ENCODE data around the gene MRPS2. TPM values are rescaled to one million over a fixed set of nuclear protein-coding genes. Genes with fewer than 3 reads are reported as not detected.

Gene MRPS2
- total RNA-seq, 2 experiments from 2014 or later = 56.4 to 57.4 TPM

DNA sequence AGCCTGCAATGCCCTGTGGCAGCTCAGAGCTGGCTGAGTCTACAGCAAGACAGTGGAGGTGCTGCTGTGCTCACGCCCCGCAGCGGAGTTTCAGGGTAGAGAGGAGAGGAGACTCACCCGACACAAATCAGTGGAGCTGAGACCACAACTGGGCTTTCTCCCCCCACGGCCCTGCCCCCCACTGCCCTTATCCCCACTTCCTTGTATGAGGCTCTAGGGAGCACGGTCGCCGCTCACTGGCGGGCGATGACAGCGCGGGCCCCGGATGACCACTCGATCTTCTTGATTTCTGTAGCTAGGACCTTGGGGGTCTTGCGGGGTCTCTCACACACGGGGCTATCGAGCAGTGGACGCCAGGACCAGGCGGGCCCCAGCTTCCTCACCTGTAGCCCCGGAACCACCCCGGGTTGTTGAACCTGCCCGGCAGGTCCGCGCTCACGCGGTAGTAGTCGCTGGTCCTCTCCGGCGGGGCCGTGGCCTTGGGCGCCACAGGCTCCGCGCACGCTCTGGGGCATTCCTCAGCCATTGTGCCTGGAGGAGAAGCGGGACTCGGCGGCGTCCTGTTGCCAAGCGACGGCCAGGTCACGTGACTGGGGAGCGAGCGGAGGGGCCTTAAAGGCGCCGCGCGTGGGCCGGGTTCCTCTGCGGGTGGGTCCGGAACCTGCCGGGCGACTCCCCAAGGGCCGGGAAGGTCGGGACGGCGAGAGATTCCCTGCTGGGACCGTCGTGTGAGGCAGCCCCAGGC, 984 bp upstream of the MRPS2 start:
- intact Hi-C loops (cut with micrococcal nuclease) = no loop called here
- Mint-ChIP-seq H3K4me1 (ENCODE audit: low read depth) (peaks cover 13% of the 10 kb centered on the region), H3K27ac (no peak overlapping the region), H3K9me3 (no peaks in the 10 kb centered on the region), H3K36me3 (ENCODE audit: low read depth) (peaks cover 29% of the 10 kb centered on the region), H3K4me3 (peak overlapping the region; percentile 85), H3K27me3 (no peaks in the 10 kb centered on the region)
- ChIA-PET POLR2A (no interaction called here), CTCF (interaction anchor here (1.3 kb wide), 1 partner anchor 18 kb away, joined by 3 read pairs; no protein-coding TSS in a partner anchor)
- DNase-seq (peak; percentile 88), ATAC-seq (peak; percentile 21)
- TF ChIP-seq, protein P1, sequence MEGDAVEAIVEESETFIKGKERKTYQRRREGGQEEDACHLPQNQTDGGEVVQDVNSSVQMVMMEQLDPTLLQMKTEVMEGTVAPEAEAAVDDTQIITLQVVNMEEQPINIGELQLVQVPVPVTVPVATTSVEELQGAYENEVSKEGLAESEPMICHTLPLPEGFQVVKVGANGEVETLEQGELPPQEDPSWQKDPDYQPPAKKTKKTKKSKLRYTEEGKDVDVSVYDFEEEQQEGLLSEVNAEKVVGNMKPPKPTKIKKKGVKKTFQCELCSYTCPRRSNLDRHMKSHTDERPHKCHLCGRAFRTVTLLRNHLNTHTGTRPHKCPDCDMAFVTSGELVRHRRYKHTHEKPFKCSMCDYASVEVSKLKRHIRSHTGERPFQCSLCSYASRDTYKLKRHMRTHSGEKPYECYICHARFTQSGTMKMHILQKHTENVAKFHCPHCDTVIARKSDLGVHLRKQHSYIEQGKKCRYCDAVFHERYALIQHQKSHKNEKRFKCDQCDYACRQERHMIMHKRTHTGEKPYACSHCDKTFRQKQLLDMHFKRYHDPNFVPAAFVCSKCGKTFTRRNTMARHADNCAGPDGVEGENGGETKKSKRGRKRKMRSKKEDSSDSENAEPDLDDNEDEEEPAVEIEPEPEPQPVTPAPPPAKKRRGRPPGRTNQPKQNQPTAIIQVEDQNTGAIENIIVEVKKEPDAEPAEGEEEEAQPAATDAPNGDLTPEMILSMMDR (IDR thresholded peaks at IDR 0.05) = no peak

DNA sequence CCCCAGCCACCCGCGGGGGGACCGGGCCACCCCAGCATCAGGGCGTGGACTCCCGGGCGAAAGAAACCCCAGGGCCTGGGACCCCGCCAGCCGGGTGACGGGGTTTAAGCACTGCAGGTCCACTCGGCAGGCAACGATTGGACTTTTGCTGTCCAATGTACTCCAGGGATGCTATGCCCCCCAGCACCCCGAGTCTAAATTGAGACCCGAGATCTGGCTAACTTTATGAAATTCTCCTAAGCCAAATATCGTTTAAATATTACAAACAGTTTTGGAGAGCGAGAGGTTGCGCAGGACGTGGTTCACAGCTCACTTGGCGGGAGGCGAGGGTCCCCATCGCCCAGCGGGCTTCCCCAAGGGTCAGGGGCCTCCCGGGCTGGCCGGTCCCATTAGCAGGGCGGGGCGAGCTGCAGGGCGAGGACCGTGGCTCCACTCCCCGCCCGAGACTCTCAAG, 384 bp upstream of the MRPS2 start:
- DNase-seq (no peak), ATAC-seq (peak; percentile 8)
- POLR2A ChIA-PET = no interaction called here
- TF ChIP-seq, protein P1 (IDR thresholded peaks at IDR 0.05) = no peak
- peak overlapping the region; percentile 85 for H3K4me3 Mint-ChIP-seq
- H3K36me3 Mint-ChIP-seq (ENCODE audit: low read depth) = peaks cover 33% of the 10 kb centered on the region
- H3K9me3 Mint-ChIP-seq = no peaks in the 10 kb centered on the region
- no peaks in the 10 kb centered on the region for H3K27me3 Mint-ChIP-seq
- CTCF ChIA-PET = interaction anchor here (1.3 kb wide), 1 partner anchor 17 kb away, joined by 3 read pairs; no protein-coding TSS in a partner anchor
- intact Hi-C loops (cut with micrococcal nuclease) = no loop called here
- H3K4me1 Mint-ChIP-seq (ENCODE audit: low read depth) = peaks cover 13% of the 10 kb centered on the region
- peak overlapping the region; percentile 30 for H3K27ac Mint-ChIP-seq

DNA sequence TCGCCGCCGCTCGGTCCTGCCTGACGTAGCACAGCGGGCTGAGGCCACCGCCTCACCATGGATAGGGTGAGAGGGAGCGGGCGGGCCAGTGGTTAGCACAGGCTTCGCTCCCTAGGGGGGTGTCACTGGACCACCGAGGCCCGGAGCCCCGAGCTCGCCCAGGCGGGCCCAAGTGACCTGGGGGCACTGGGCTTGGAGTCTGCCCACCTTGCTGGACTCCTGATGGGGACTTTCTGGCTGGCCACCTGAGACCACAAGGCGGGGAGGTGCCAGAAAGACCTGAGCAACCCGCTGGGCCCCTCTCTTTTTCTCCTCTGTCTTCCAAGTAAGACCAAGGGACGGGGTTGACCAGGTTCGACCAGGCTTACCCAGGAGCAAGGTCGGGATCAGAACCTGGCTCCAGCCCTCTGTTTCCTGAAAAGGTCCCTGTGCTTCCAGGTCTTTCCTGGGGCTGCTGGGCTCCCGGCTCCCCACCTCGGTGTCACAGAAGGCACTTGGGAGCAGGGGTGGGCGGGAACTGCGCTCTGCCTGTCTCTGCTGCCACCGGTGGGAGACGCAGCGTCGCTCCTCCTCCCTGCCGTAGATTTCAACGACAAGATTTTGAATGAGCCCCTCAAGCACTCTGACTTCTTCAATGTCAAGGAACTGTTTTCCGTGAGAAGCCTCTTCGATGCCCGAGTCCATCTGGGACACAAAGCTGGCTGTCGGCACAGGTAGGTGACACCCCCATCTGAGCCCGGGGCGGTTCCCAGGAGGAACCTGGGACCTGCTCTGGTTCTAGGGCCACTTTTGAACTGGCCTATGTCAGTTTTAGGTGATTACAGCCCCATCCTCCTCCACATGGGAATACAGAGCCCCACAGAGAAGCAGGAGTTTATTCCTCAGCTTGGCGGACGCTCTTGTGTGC, 1.0 kb downstream of the MRPS2 start:
- ChIA-PET CTCF (no interaction called here), POLR2A (no interaction called here)
- Mint-ChIP-seq H3K36me3 (ENCODE audit: low read depth) (peaks cover 37% of the 10 kb centered on the region), H3K4me1 (ENCODE audit: low read depth) (peaks cover 13% of the 10 kb centered on the region), H3K27me3 (no peaks in the 10 kb centered on the region), H3K27ac (peak overlapping the region; percentile 72), H3K9me3 (no peaks in the 10 kb centered on the region), H3K4me3 (peak overlapping the region; percentile 85)
- no peak for ATAC-seq
- intact Hi-C loops (cut with micrococcal nuclease) = no loop called here
- peak; percentile 64 for DNase-seq
- TF ChIP-seq, protein P1 (IDR thresholded peaks at IDR 0.05) = no peak

DNA sequence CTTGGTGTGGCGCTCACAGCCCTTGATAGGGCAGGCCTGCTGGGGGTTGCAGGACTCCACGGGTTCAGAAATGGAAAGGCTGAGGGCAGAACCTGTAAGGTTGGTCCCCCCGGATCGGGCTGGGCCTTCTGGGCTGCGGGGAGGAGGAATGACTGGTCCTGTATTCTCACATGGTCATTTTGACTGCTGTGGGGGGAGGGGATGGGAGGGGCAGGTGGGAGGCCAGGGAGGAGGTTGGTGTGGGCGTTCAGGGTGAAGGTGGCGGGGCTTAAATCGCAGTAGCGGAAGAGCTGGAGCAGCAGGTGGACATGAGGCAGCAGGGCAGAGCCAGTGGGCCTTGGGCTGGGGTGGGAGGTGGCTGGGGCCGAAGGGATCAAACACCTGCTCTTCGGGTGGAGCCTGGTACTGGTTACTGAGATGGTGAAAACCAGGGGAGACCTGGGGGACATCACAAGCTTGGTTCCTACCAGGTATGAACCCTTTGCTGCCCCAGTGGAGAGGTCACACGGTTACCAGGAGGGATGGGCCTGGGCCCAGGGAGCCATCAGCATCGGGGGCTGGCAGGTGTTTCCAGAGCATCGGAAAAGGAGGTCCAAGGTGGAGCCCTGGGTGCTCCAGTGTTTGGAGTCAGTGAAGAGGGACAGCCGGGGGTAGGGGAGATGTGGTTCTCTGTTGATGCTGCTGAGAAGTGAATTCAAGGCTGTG, 1.8 kb downstream of the MRPS2 start:
- peak overlapping the region; percentile 85 for H3K4me3 Mint-ChIP-seq
- DNase-seq = no peak
- H3K9me3 Mint-ChIP-seq = no peaks in the 10 kb centered on the region
- H3K27me3 Mint-ChIP-seq = no peaks in the 10 kb centered on the region
- ATAC-seq = no peak
- ChIA-PET CTCF (no interaction called here), POLR2A (no interaction called here)
- TF ChIP-seq, protein P1 (IDR thresholded peaks at IDR 0.05) = no peak
- intact Hi-C loops (cut with micrococcal nuclease) = no loop called here
- no peak overlapping the region for H3K27ac Mint-ChIP-seq
- H3K4me1 Mint-ChIP-seq (ENCODE audit: low read depth) = peaks cover 13% of the 10 kb centered on the region
- H3K36me3 Mint-ChIP-seq (ENCODE audit: low read depth) = peaks cover 37% of the 10 kb centered on the region
